Ecto neural progenitor cell (in vitro differentiated cells): ENCODE measurements around the gene GSG1L.

Source experiments
- DNase-seq: peaks from one replicate; pipeline ENCODE4 v3.0.0-alpha.2; 2018; ENCODE audit warnings: low spot score

GSG1L gene

GRCh38 chr16:27789150-27789549 lies 274.4 kb downstream of the GSG1L start:
- DNase-seq: no peak

GRCh38 chr16:27787665-27788064 lies 275.8 kb downstream of the GSG1L start:
- DNase-seq: no peak

GRCh38 chr16:27786923-27787625 lies 276.4 kb downstream of the GSG1L start:
- no peak for DNase-seq

- no peak for DNase-seq
Measured at GRCh38 chr16:27786221-27786922, 277.1 kb downstream of the GSG1L start.

DNA sequence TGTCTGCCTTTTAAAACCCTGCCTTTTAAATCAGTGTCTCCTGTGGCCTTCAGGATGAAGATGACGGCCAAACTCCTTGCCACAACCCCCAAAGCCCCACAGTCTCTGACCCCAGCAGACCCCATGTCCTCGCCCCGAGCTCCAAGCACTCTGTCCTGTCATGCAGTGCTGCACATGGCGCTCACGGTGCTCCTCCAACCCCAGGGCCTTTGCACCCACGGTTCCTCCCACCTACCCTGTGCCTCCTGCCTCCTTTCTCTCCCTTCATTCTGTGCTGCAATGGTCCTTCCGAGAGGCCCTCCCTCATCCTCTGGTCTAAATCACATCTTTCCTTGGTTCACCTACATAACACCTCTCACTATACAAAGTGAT lies 278.2 kb downstream of the GSG1L start:
- DNase-seq: no peak

GRCh38 chr16:27784351-27785306 lies 278.9 kb downstream of the GSG1L start:
- DNase-seq: no peak

DNA sequence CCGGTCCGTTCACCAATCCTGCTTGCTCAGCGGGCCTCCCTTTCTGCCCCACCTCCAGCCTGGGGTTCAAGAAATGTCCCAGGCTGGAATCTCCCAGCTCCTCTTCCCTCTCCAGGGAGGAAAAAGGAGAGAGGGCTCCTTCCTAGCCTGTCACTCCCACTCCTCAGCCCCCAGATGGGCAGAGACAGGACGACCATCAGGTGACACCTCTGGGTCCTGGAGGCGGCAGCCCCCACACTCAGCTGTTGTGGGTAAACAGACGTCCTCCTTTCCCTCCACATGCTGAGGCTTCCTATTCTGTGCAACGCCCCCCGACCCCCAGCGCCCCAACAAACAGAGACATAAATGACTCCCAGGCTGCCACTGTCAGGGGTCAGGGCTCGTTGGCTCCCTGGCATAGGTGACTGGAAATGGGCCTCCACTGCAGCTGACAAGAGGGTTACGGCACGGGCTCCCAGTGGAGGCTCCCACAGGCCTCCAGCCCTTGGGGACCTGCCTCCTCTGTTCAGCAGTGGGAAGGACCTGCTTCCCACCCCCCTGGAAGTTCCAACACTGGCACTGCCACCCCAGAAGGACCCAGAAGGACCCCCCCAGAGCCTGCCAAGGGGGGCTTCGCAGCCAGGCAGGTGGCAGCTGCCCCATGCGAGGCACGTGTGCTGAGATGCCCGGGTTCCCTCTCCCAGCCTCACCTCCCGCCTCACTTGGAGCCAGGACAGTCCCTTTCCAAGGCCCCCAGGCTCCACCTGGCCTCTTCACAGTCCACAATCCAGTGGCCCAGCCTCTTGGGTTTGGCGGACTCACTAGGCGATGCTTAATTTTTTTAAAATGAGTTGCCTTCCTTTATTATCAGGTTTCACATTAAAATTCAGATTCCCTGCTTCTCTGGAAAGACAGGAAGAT lies 281.3 kb downstream of the GSG1L start:
- DNase-seq: no peak

- DNase-seq: no peak
Measured at GRCh38 chr16:27781195-27781524, 282.4 kb downstream of the GSG1L start.

- DNase-seq: no peak
Measured at GRCh38 chr16:27780468-27781194, 282.9 kb downstream of the GSG1L start.

DNA sequence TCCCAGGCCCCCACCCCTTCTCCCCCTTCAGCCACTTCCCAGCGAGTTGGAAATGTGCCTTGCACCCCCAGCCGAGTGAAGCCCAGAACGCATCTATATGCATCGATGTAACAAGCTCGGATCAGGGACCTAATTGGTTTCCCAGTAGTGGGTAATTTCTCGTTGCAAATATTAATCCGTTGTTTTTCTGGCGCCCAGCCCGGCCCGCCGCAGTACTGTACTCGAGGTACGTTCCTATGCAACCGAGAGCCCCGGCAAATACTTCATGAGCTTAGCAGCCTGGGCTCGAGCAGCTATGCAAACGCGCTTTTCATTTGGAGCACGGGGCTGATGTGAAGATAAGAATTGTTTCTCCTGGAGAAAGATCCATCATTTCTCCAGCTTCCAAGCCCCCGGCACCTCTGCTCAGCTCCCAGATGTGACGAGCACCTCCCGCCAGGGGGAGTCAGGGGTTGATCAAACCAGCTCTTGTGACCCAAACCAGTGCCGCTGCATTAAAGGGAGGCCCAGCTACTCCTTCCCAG lies 283.8 kb downstream of the GSG1L start:
- peak; percentile 78 for DNase-seq

GRCh38 chr16:27778926-27779570 lies 284.5 kb downstream of the GSG1L start:
- DNase-seq: no peak

- DNase-seq: no peak
Measured at GRCh38 chr16:27778171-27778925, 285.2 kb downstream of the GSG1L start.

- no peak for DNase-seq
Measured at GRCh38 chr16:27777527-27777926, 286.0 kb downstream of the GSG1L start.

GRCh38 chr16:27776556-27777225 lies 286.8 kb downstream of the GSG1L start:
- no peak for DNase-seq

DNA sequence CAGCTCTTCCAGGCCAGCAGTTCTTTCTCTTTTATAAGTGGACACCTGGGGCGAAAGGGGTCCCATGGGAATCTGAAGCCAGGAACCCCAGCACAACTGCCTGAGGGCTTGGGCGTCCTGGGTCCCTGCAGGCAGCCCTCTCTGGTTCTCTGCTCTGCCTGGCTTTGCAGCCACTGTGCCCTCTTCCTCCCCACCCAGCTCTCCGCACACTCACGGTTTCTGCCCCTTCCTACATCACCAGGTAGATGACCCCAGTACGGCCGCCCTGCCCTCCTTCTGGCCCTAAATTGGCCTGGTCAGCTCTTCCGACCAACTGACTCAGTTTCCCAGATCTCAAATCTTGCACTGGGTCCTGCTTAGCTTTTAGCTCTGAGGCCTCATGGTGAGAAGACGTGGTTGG lies 288.3 kb downstream of the GSG1L start:
- DNase-seq: no peak

- no peak for DNase-seq
Measured at GRCh38 chr16:27774779-27775178, 288.7 kb downstream of the GSG1L start.

- DNase-seq: no peak
Measured at GRCh38 chr16:27773344-27773743, 290.2 kb downstream of the GSG1L start.

- DNase-seq: no peak
Measured at GRCh38 chr16:27772093-27772825, 291.3 kb downstream of the GSG1L start.
